ENCODE results near the gene MYCBPAP. TPM values are rescaled to one million over a fixed set of nuclear protein-coding genes. Genes with fewer than 3 reads are reported as not detected.
"Not testable (repeated sequence)": the region's sequence is repeated elsewhere in the genome, so short reads cannot be mapped to it uniquely, and the experiment has no call there.

MYCBPAP gene
- total and polyA plus RNA-seq, 7 experiments from 2014 or later, result 0.59 to 9.0 (median 5.1) TPM; not detected in 1

- ChIA-PET POLR2A (interaction anchor here (0.6 kb wide), 1 partner anchor 31 kb away, joined by 4 read pairs; no protein-coding TSS in a partner anchor), CTCF (no interaction called here)
- H3K27me3 Mint-ChIP-seq, result peaks cover 13 to 28% (median 17%) of the 10 kb centered on the region in 5 donors
- DNase-seq (no peak), ATAC-seq (no peak)
- H3K4me3 Mint-ChIP-seq, result peak overlapping the region in 4 of 10 donors; percentile 17 to 41 (median 32)
- H3K27ac Mint-ChIP-seq, result peak overlapping the region in 1 of 9 donors; percentile 41
- H3K27me3 ChIP-seq (ENCODE audit: control insufficient read depth in 2 of 2, insufficient read depth in 2 of 2, low read length in 2 of 2), result peaks cover 0 to 7% of the 10 kb centered on the region in 2 donors
- H3K4me3 ChIP-seq (ENCODE audit: low read length), result no peak overlapping the region
- no peaks in the 10 kb centered on the region for H3K9me3 ChIP-seq (ENCODE audit: control insufficient read depth in 2 of 3, low read length in 3 of 3)
- H3K36me3 Mint-ChIP-seq, result peaks cover 0 to 17% (median 10%) of the 10 kb centered on the region in 5 donors
- no peak overlapping the region for H3K27ac ChIP-seq (ENCODE audit: low read depth, low read length)
- H3K36me3 ChIP-seq (ENCODE audit: control insufficient read depth in 2 of 3, insufficient read depth in 3 of 3, low read length in 3 of 3), result no peaks in the 10 kb centered on the region
- H3K9me3 Mint-ChIP-seq, result no peaks in the 10 kb centered on the region
- intact Hi-C loops (cut with micrococcal nuclease), result no loop called here
- no peaks in the 10 kb centered on the region for H3K4me1 ChIP-seq (ENCODE audit: control insufficient read depth in 2 of 2, insufficient read depth in 2 of 2, low read length in 2 of 2)
- peaks cover 0 to 6% (median 4%) of the 10 kb centered on the region in 7 donors for H3K4me1 Mint-ChIP-seq
Observed at GRCh38 chr17:50471009-50471905, 37.0 kb upstream of the MYCBPAP start.

- Mint-ChIP-seq H3K4me3 (peak overlapping the region in 1 of 10 donors; percentile 61), H3K27me3 (peaks cover 13 to 28% (median 17%) of the 10 kb centered on the region in 5 donors), H3K36me3 (peaks cover 0 to 17% (median 10%) of the 10 kb centered on the region in 5 donors), H3K27ac (peak overlapping the region in 1 of 9 donors; percentile 38), H3K4me1 (peaks cover 0 to 6% (median 4%) of the 10 kb centered on the region in 7 donors), H3K9me3 (no peaks in the 10 kb centered on the region)
- no peaks in the 10 kb centered on the region for H3K4me1 ChIP-seq (ENCODE audit: control insufficient read depth in 2 of 2, insufficient read depth in 2 of 2, low read length in 2 of 2)
- no peaks in the 10 kb centered on the region for H3K9me3 ChIP-seq (ENCODE audit: control insufficient read depth in 2 of 3, low read length in 3 of 3)
- peaks cover 0 to 7% of the 10 kb centered on the region in 2 donors for H3K27me3 ChIP-seq (ENCODE audit: control insufficient read depth in 2 of 2, insufficient read depth in 2 of 2, low read length in 2 of 2)
- ChIA-PET POLR2A (no interaction called here), CTCF (no interaction called here)
- ATAC-seq (no peak), DNase-seq (no peak)
- H3K27ac ChIP-seq (ENCODE audit: low read depth, low read length), result no peak overlapping the region
- intact Hi-C loops (cut with micrococcal nuclease), result no loop called here
- no peaks in the 10 kb centered on the region for H3K36me3 ChIP-seq (ENCODE audit: control insufficient read depth in 2 of 3, insufficient read depth in 3 of 3, low read length in 3 of 3)
- no peak overlapping the region for H3K4me3 ChIP-seq (ENCODE audit: low read length)
Observed at GRCh38 chr17:50472286-50472685, 36.0 kb upstream of the MYCBPAP start.

- H3K4me1 Mint-ChIP-seq; POLR2A ChIA-PET; H3K9me3 Mint-ChIP-seq; H3K4me3 ChIP-seq (ENCODE audit: low read length); H3K4me1 ChIP-seq (ENCODE audit: control insufficient read depth in 2 of 2, insufficient read depth in 2 of 2, low read length in 2 of 2); H3K27ac ChIP-seq (ENCODE audit: low read depth, low read length); intact Hi-C loops (cut with micrococcal nuclease); H3K4me3 Mint-ChIP-seq; H3K27me3 ChIP-seq (ENCODE audit: control insufficient read depth in 2 of 2, insufficient read depth in 2 of 2, low read length in 2 of 2); H3K36me3 ChIP-seq (ENCODE audit: control insufficient read depth in 2 of 3, insufficient read depth in 3 of 3, low read length in 3 of 3); ATAC-seq; CTCF ChIA-PET; DNase-seq; H3K27ac Mint-ChIP-seq; H3K9me3 ChIP-seq (ENCODE audit: control insufficient read depth in 2 of 3, low read length in 3 of 3): not testable (repeated sequence)
- Mint-ChIP-seq H3K27me3 (peaks cover 8 to 23% (median 13%) of the 10 kb centered on the region in 5 donors), H3K36me3 (peaks cover 0 to 17% (median 10%) of the 10 kb centered on the region in 5 donors)
Observed at GRCh38 chr17:50472761-50473161, 35.5 kb upstream of the MYCBPAP start.

- Histone ChIP-seq H3K36me3 (ENCODE audit: control insufficient read depth in 2 of 3, insufficient read depth in 3 of 3, low read length in 3 of 3) (peaks cover 0 to 1% (median 0%) of the 10 kb centered on the region in 3 experiments), H3K27me3 (ENCODE audit: control insufficient read depth in 2 of 2, insufficient read depth in 2 of 2, low read length in 2 of 2) (peaks cover 0 to 2% of the 10 kb centered on the region in 2 donors), H3K4me1 (ENCODE audit: control insufficient read depth in 2 of 2, insufficient read depth in 2 of 2, low read length in 2 of 2) (peaks cover 6 to 7% of the 10 kb centered on the region in 2 donors), H3K4me3 (ENCODE audit: low read length) (no peak overlapping the region), H3K9me3 (ENCODE audit: control insufficient read depth in 2 of 3, low read length in 3 of 3) (no peaks in the 10 kb centered on the region), H3K27ac (ENCODE audit: low read depth, low read length) (no peak overlapping the region)
- ChIA-PET CTCF (no interaction called here), POLR2A (no interaction called here)
- peaks cover 0 to 17% (median 10%) of the 10 kb centered on the region in 5 donors for H3K36me3 Mint-ChIP-seq
- peaks cover 6 to 7% (median 6%) of the 10 kb centered on the region in 7 donors for H3K4me1 Mint-ChIP-seq
- no peak for DNase-seq
- no peaks in the 10 kb centered on the region for H3K9me3 Mint-ChIP-seq
- peak overlapping the region in 1 of 9 donors; percentile 6 for H3K27ac Mint-ChIP-seq
- no peak overlapping the region for H3K4me3 Mint-ChIP-seq
- peaks cover 0 to 16% (median 5%) of the 10 kb centered on the region in 5 donors for H3K27me3 Mint-ChIP-seq
- no peak for ATAC-seq
- intact Hi-C loops (cut with micrococcal nuclease), result no loop called here
Observed at GRCh38 chr17:50473901-50474300, 34.3 kb upstream of the MYCBPAP start.

- H3K27me3 Mint-ChIP-seq, result peaks cover 0 to 13% (median 5%) of the 10 kb centered on the region in 5 donors
- no peaks in the 10 kb centered on the region for H3K9me3 Mint-ChIP-seq
- peaks cover 9 to 11% (median 10%) of the 10 kb centered on the region in 7 donors for H3K4me1 Mint-ChIP-seq
- no peaks in the 10 kb centered on the region for H3K27me3 ChIP-seq (ENCODE audit: control insufficient read depth in 2 of 2, insufficient read depth in 2 of 2, low read length in 2 of 2)
- no peak overlapping the region for H3K27ac ChIP-seq (ENCODE audit: low read depth, low read length)
- peaks cover 0 to 17% (median 10%) of the 10 kb centered on the region in 5 donors for H3K36me3 Mint-ChIP-seq
- no peaks in the 10 kb centered on the region for H3K9me3 ChIP-seq (ENCODE audit: control insufficient read depth in 2 of 3, low read length in 3 of 3)
- H3K27ac Mint-ChIP-seq, result no peak overlapping the region
- ATAC-seq (no peak), DNase-seq (no peak)
- peaks cover 7 to 8% of the 10 kb centered on the region in 2 donors for H3K4me1 ChIP-seq (ENCODE audit: control insufficient read depth in 2 of 2, insufficient read depth in 2 of 2, low read length in 2 of 2)
- no peak overlapping the region for H3K4me3 ChIP-seq (ENCODE audit: low read length)
- peaks cover 0 to 3% (median 0%) of the 10 kb centered on the region in 3 experiments for H3K36me3 ChIP-seq (ENCODE audit: control insufficient read depth in 2 of 3, insufficient read depth in 3 of 3, low read length in 3 of 3)
- intact Hi-C loops (cut with micrococcal nuclease), result no loop called here
- POLR2A ChIA-PET, result no interaction called here
- H3K4me3 Mint-ChIP-seq, result no peak overlapping the region
- CTCF ChIA-PET, result no interaction called here
Observed at GRCh38 chr17:50474523-50474922, 33.7 kb upstream of the MYCBPAP start.

GRCh38 chr17:50475362-50475761 lies 32.9 kb upstream of the MYCBPAP start:
- intact Hi-C loops (cut with micrococcal nuclease), result loop anchor here (5.0 kb wide), 2 partner anchors 87 to 232 kb away; partner anchors contain the start of genes CACNA1G (in 2 of the 2) and ANKRD40 (in 1 of the 2)
- H3K27me3 ChIP-seq (ENCODE audit: control insufficient read depth in 2 of 2, insufficient read depth in 2 of 2, low read length in 2 of 2), result no peaks in the 10 kb centered on the region
- Mint-ChIP-seq H3K4me3 (no peak overlapping the region), H3K4me1 (peaks cover 17 to 20% (median 19%) of the 10 kb centered on the region in 7 donors), H3K36me3 (peaks cover 0 to 17% (median 10%) of the 10 kb centered on the region in 5 donors), H3K27me3 (peaks cover 0 to 11% (median 4%) of the 10 kb centered on the region in 5 donors), H3K27ac (peak overlapping the region in 1 of 9 donors; percentile 65), H3K9me3 (no peaks in the 10 kb centered on the region)
- no peak for ATAC-seq
- peaks cover 0 to 3% (median 0%) of the 10 kb centered on the region in 3 experiments for H3K36me3 ChIP-seq (ENCODE audit: control insufficient read depth in 2 of 3, insufficient read depth in 3 of 3, low read length in 3 of 3)
- no peaks in the 10 kb centered on the region for H3K9me3 ChIP-seq (ENCODE audit: control insufficient read depth in 2 of 3, low read length in 3 of 3)
- peaks cover 11 to 12% of the 10 kb centered on the region in 2 donors for H3K4me1 ChIP-seq (ENCODE audit: control insufficient read depth in 2 of 2, insufficient read depth in 2 of 2, low read length in 2 of 2)
- H3K27ac ChIP-seq (ENCODE audit: low read depth, low read length), result no peak overlapping the region
- DNase-seq, result no peak
- ChIA-PET POLR2A (no interaction called here), CTCF (no interaction called here)
- no peak overlapping the region for H3K4me3 ChIP-seq (ENCODE audit: low read length)
